DOHH2 (cell line): Measurements from ENCODE around the gene LSM5.
"Not testable (repeated sequence)": the region's sequence is repeated elsewhere in the genome, so short reads cannot be mapped to it uniquely, and the experiment has no call there.

Experiments used
- EZH2phosphoT487 ChIP-seq: fragments of 200-600 bp; sonication (generic); IDR thresholded peaks from 2 replicates; pipeline ENCODE4 v1.6.1; 2017; ENCODE audit warnings: borderline replicate concordance, mild to moderate bottlenecking, antibody characterized with exemption, low read length, moderate library complexity, mixed read lengths
- TF ChIP-seq, protein P1 (sequence below): fragments of 200-600 bp; sonication (generic); IDR thresholded peaks from one replicate; pipeline ENCODE4 v1.5.1; 2014; ENCODE audit warnings: antibody characterized with exemption, mild to moderate bottlenecking, low read depth, low read length; ENCODE audit not compliant: poor library complexity, severe bottlenecking

DNA sequence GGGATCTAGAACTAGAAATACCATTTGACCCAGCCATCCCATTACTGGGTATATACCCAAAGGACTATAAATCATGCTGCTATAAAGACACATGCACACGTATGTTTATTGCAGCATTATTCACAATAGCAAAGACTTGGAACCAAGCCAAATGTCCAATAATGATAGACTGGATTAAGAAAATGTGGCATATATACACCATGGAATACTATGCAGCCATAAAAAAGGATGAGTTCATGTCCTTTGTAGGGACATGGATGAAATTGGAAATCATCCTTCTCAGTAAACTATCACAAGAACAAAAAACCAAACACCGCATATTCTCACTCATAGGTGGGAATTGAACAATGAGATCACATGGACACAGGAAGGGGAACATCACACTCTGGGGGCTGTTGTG is 20.2 kb downstream of the LSM5 start:
- TF ChIP-seq, protein P1, sequence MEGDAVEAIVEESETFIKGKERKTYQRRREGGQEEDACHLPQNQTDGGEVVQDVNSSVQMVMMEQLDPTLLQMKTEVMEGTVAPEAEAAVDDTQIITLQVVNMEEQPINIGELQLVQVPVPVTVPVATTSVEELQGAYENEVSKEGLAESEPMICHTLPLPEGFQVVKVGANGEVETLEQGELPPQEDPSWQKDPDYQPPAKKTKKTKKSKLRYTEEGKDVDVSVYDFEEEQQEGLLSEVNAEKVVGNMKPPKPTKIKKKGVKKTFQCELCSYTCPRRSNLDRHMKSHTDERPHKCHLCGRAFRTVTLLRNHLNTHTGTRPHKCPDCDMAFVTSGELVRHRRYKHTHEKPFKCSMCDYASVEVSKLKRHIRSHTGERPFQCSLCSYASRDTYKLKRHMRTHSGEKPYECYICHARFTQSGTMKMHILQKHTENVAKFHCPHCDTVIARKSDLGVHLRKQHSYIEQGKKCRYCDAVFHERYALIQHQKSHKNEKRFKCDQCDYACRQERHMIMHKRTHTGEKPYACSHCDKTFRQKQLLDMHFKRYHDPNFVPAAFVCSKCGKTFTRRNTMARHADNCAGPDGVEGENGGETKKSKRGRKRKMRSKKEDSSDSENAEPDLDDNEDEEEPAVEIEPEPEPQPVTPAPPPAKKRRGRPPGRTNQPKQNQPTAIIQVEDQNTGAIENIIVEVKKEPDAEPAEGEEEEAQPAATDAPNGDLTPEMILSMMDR, result not testable (repeated sequence)
- TF ChIP-seq EZH2phosphoT487, result not testable (repeated sequence)
